Measurements from ENCODE around the gene IDH2. TPM values are rescaled to one million over a fixed set of nuclear protein-coding genes. Genes with fewer than 3 reads are reported as not detected.

Gene IDH2
- total and polyA plus RNA-seq, 2 of the 13 experiments (the other 11 are each of a cell fraction or from before 2014, with no cell fraction given) = 121 to 145 TPM

- ChIA-PET CTCF (ENCODE audit: low intra/inter-chr PET ratio, low total read pairs) (no interaction called here), POLR2A (no interaction called here)
- TF ChIP-seq TBP (CRISPR knock-in tag; IDR thresholded peaks at IDR 0.05) (no peak), ZBTB3 (CRISPR knock-in tag; IDR thresholded peaks at IDR 0.05; ENCODE audit: borderline replicate concordance, low read depth) (no peak), CEBPB (IDR thresholded peaks at IDR 0.05; ENCODE audit: borderline replicate concordance, low read depth, low read length) (no peak), ELF1 (CRISPR knock-in tag; IDR thresholded peaks at IDR 0.05) (no peak), ZNF747 (CRISPR knock-in tag; IDR thresholded peaks at IDR 0.05; ENCODE audit: borderline replicate concordance) (no peak)
- no peaks in the 10 kb centered on the region for H3K27me3 ChIP-seq (ENCODE audit: control insufficient read depth in 1 of 2, insufficient read depth in 2 of 2, low read length in 2 of 2)
- BruUV-seq (replicated peaks) = no TSS peak
- FAIRE-seq (no peak), ATAC-seq (no peak), DNase-seq (ENCODE audit: low spot score) (no peak)
- 96% methylated on average over 10 of the region's 11 CpGs for WGBS (ENCODE audit: low lambda C conversion rate)
- no peak overlapping the region for H2AFZ ChIP-seq (ENCODE audit: low read length)
- no peaks in the 10 kb centered on the region for H4K20me1 ChIP-seq (ENCODE audit: insufficient read depth, low read length)
- no peak overlapping the region for H3K4me2 ChIP-seq (ENCODE audit: low read depth, low read length)
- H3K4me3 ChIP-seq (replicated peaks in 1 of 3; ENCODE audit: insufficient read depth in 1 of 3, low read depth in 2 of 3, low read length in 3 of 3) = no peak overlapping the region
- no peak overlapping the region for H3K27ac ChIP-seq (ENCODE audit: extremely low read length, insufficient read depth, low read length)
- peaks cover 17% of the 10 kb centered on the region for H3K4me1 ChIP-seq (ENCODE audit: insufficient read depth, low read length)
- peaks cover 3% of the 10 kb centered on the region for H3K79me2 ChIP-seq (ENCODE audit: insufficient read depth, low read length)
- in situ Hi-C loops (cut with HindIII; ENCODE audit: extremely low pct_ligation_motif_present, low pct_unique_long_range_greater_than_20kb) = no loop called here
- intact Hi-C loops (cut with micrococcal nuclease; ENCODE audit: unreplicated experiment) = no loop called here
- no peak overlapping the region for H3K9ac ChIP-seq (ENCODE audit: insufficient read depth, low read depth, low read length)
- no peaks in the 10 kb centered on the region for H3K9me3 ChIP-seq (ENCODE audit: low read length)
- peaks cover 6 to 11% of the 10 kb centered on the region in 2 experiments; a peak in 4 of 5 replicates for H3K36me3 ChIP-seq (replicated peaks in 1 of 2; ENCODE audit: control insufficient read depth in 1 of 2, insufficient read depth in 2 of 2, low read length in 2 of 2)
Measured at GRCh38 chr15:90063770-90064247, 38.5 kb downstream of the IDH2 start.

GRCh38 chr15:90062973-90063769 lies 39.1 kb downstream of the IDH2 start:
- H3K36me3 ChIP-seq (replicated peaks in 1 of 2; ENCODE audit: control insufficient read depth in 1 of 2, insufficient read depth in 2 of 2, low read length in 2 of 2) = peaks cover 5 to 6% of the 10 kb centered on the region in 2 experiments; a peak in 3 of 5 replicates
- intact Hi-C loops (cut with micrococcal nuclease; ENCODE audit: unreplicated experiment) (no loop called here), in situ Hi-C loops (cut with HindIII; ENCODE audit: extremely low pct_ligation_motif_present, low pct_unique_long_range_greater_than_20kb) (no loop called here)
- peaks cover 18% of the 10 kb centered on the region for H3K4me1 ChIP-seq (ENCODE audit: insufficient read depth, low read length)
- CTCF ChIA-PET (ENCODE audit: low intra/inter-chr PET ratio, low total read pairs) = no interaction called here
- H3K9ac ChIP-seq (ENCODE audit: insufficient read depth, low read depth, low read length) = no peak overlapping the region
- no peaks in the 10 kb centered on the region for H4K20me1 ChIP-seq (ENCODE audit: insufficient read depth, low read length)
- H3K9me3 ChIP-seq (ENCODE audit: low read length) = no peaks in the 10 kb centered on the region
- BruUV-seq (replicated peaks) = no TSS peak
- H3K79me2 ChIP-seq (ENCODE audit: insufficient read depth, low read length) = peaks cover 3% of the 10 kb centered on the region
- no peak overlapping the region for H2AFZ ChIP-seq (ENCODE audit: low read length)
- H3K4me3 ChIP-seq (replicated peaks in 1 of 3; ENCODE audit: insufficient read depth in 1 of 3, low read depth in 2 of 3, low read length in 3 of 3) = no peak overlapping the region
- H3K27ac ChIP-seq (ENCODE audit: extremely low read length, insufficient read depth, low read length) = no peak overlapping the region
- no peak for FAIRE-seq
- DNase-seq (ENCODE audit: low spot score) = no peak
- 93% methylated on average over 8 of the region's 20 CpGs for WGBS (ENCODE audit: low lambda C conversion rate)
- H3K27me3 ChIP-seq (ENCODE audit: control insufficient read depth in 1 of 2, insufficient read depth in 2 of 2, low read length in 2 of 2) = no peaks in the 10 kb centered on the region
- no peak for ATAC-seq
- H3K4me2 ChIP-seq (ENCODE audit: low read depth, low read length) = no peak overlapping the region
- TF ChIP-seq ZNF333 (CRISPR knock-in tag; IDR thresholded peaks at IDR 0.05; ENCODE audit: borderline replicate concordance) = no peak
- TF ChIP-seq ATRX (CRISPR knock-in tag; IDR thresholded peaks at IDR 0.05; ENCODE audit: borderline replicate concordance) = no peak
- peak; percentile 14 for TF ChIP-seq AGO2 (optimal IDR thresholded peaks at IDR 0.05; ENCODE audit: low read depth, low read length)
- TF ChIP-seq CBX1 (IDR thresholded peaks at IDR 0.05; ENCODE audit: low read depth) = no peak
- TF ChIP-seq ZBTB4 (CRISPR knock-in tag; IDR thresholded peaks at IDR 0.05; ENCODE audit: borderline replicate concordance) = no peak
- POLR2A ChIA-PET = no interaction called here
